ENCODE measurements around the gene ZNF536. TPM values are rescaled to one million over a fixed set of nuclear protein-coding genes. Genes with fewer than 3 reads are reported as not detected.

Gene ZNF536
- polyA plus RNA-seq, 1 donor (not counting 4 experiments of a cell fraction or from before 2014, with no cell fraction given): not detected

DNA sequence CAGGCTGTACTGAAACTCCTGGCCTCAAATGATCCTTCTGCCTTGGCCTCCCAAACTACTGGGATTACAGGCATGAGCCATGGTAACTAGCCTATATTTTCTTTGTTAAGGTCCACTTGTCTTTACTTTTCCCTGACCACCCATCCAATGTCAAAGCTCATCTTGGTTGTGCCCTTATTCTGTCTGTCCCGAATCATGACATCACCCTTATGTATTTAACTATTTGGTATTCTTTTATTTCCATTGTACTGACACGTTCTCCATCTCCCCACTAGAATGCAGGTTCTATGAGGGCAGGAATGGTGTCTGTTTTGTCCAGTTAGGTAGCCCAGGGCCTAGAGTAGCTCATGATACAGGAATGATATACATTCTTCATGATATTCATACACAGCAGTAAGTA, 104.8 kb downstream of the ZNF536 start:
- FAIRE-seq (no peak), DNase-seq (ENCODE audit: low read depth, low spot score) (no peak)
- dilution Hi-C loops (cut with MboI; ENCODE audit: extremely low pct_ligation_motif_present, low sequenced_read_pairs): no loop called here
- Histone ChIP-seq H3K9ac (ENCODE audit: control insufficient read depth, extremely low read depth, insufficient read depth, low read length) (no peak overlapping the region), H3K9me1 (ENCODE audit: control insufficient read depth, extremely low read depth, insufficient read depth, low read length) (no peaks in the 10 kb centered on the region), H3K79me2 (ENCODE audit: control insufficient read depth, insufficient read depth, low read length) (no peaks in the 10 kb centered on the region), H3K4me3 (ENCODE audit: control insufficient read depth in 2 of 3, extremely low read depth in 1 of 3, insufficient read depth in 2 of 3, low read depth in 1 of 3, low read length in 3 of 3) (no peak overlapping the region), H4K20me1 (ENCODE audit: control insufficient read depth, extremely low read depth, insufficient read depth, low read length) (no peaks in the 10 kb centered on the region), H3K27me3 (ENCODE audit: control insufficient read depth, extremely low read depth, insufficient read depth, low read length) (no peaks in the 10 kb centered on the region), H3K4me2 (ENCODE audit: control insufficient read depth, extremely low read depth, insufficient read depth, low read depth, low read length) (no peak overlapping the region), H3K27ac (ENCODE audit: control insufficient read depth, insufficient read depth, low read length) (no peak overlapping the region), H3K4me1 (ENCODE audit: control insufficient read depth, extremely low read depth, insufficient read depth, low read length) (no peaks in the 10 kb centered on the region), H3K36me3 (ENCODE audit: control insufficient read depth in 2 of 2, extremely low read depth in 1 of 2, insufficient read depth in 2 of 2, low read length in 2 of 2) (no peaks in the 10 kb centered on the region), H2AFZ (ENCODE audit: control insufficient read depth, low read length) (no peak overlapping the region), H3K9me3 (ENCODE audit: control insufficient read depth, low read depth, low read length) (peaks cover 2% of the 10 kb centered on the region)
- no peak for TF ChIP-seq EZH2 (IDR thresholded peaks at IDR 0.05; ENCODE audit: low read length)
- TF ChIP-seq, protein P1, sequence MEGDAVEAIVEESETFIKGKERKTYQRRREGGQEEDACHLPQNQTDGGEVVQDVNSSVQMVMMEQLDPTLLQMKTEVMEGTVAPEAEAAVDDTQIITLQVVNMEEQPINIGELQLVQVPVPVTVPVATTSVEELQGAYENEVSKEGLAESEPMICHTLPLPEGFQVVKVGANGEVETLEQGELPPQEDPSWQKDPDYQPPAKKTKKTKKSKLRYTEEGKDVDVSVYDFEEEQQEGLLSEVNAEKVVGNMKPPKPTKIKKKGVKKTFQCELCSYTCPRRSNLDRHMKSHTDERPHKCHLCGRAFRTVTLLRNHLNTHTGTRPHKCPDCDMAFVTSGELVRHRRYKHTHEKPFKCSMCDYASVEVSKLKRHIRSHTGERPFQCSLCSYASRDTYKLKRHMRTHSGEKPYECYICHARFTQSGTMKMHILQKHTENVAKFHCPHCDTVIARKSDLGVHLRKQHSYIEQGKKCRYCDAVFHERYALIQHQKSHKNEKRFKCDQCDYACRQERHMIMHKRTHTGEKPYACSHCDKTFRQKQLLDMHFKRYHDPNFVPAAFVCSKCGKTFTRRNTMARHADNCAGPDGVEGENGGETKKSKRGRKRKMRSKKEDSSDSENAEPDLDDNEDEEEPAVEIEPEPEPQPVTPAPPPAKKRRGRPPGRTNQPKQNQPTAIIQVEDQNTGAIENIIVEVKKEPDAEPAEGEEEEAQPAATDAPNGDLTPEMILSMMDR (optimal IDR thresholded peaks at IDR 0.05 in 1 of 3, IDR thresholded peaks at IDR 0.05 in 1 of 3, conservative IDR thresholded peaks at IDR 0.05 in 1 of 3; ENCODE audit: extremely low read depth in 1 of 3, insufficient read depth in 2 of 3, low read length in 3 of 3): no peak

DNA sequence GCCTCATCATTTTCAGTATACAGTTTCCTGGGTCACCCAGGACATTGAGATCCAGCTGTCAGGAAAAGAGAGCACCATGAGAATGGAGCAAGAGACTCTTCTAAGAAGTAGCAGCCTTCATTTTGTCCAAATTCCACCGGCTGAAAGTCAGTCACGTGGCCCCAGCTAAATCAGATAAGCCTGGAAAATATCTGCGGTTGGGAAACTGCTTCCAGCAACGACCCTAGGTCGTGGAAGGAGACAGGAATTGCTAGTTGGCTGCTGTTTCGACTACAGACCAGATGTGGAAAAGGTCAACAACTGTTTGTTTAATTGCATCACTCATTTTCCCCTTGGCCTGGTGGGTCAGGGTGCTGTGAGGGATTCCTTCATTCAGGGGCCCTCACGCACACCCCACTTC, 107.0 kb downstream of the ZNF536 start:
- peaks cover 2% of the 10 kb centered on the region for H3K9me3 ChIP-seq (ENCODE audit: control insufficient read depth, low read depth, low read length)
- H3K4me3 ChIP-seq (ENCODE audit: control insufficient read depth in 2 of 3, extremely low read depth in 1 of 3, insufficient read depth in 2 of 3, low read depth in 1 of 3, low read length in 3 of 3): no peak overlapping the region
- H3K27me3 ChIP-seq (ENCODE audit: control insufficient read depth, extremely low read depth, insufficient read depth, low read length): no peaks in the 10 kb centered on the region
- no peaks in the 10 kb centered on the region for H4K20me1 ChIP-seq (ENCODE audit: control insufficient read depth, extremely low read depth, insufficient read depth, low read length)
- H3K36me3 ChIP-seq (ENCODE audit: control insufficient read depth in 2 of 2, extremely low read depth in 1 of 2, insufficient read depth in 2 of 2, low read length in 2 of 2): no peaks in the 10 kb centered on the region
- H3K79me2 ChIP-seq (ENCODE audit: control insufficient read depth, insufficient read depth, low read length): no peaks in the 10 kb centered on the region
- dilution Hi-C loops (cut with MboI; ENCODE audit: extremely low pct_ligation_motif_present, low sequenced_read_pairs): no loop called here
- H3K27ac ChIP-seq (ENCODE audit: control insufficient read depth, insufficient read depth, low read length): no peak overlapping the region
- H2AFZ ChIP-seq (ENCODE audit: control insufficient read depth, low read length): no peak overlapping the region
- DNase-seq (ENCODE audit: low read depth, low spot score): no peak
- H3K4me2 ChIP-seq (ENCODE audit: control insufficient read depth, extremely low read depth, insufficient read depth, low read depth, low read length): no peak overlapping the region
- no peak for FAIRE-seq
- H3K9ac ChIP-seq (ENCODE audit: control insufficient read depth, extremely low read depth, insufficient read depth, low read length): no peak overlapping the region
- no peaks in the 10 kb centered on the region for H3K9me1 ChIP-seq (ENCODE audit: control insufficient read depth, extremely low read depth, insufficient read depth, low read length)
- no peaks in the 10 kb centered on the region for H3K4me1 ChIP-seq (ENCODE audit: control insufficient read depth, extremely low read depth, insufficient read depth, low read length)
- TF ChIP-seq, protein P1 (optimal IDR thresholded peaks at IDR 0.05 in 1 of 3, IDR thresholded peaks at IDR 0.05 in 1 of 3, conservative IDR thresholded peaks at IDR 0.05 in 1 of 3; ENCODE audit: extremely low read depth in 1 of 3, insufficient read depth in 2 of 3, low read length in 3 of 3): no peak
- no peak for TF ChIP-seq EZH2 (IDR thresholded peaks at IDR 0.05; ENCODE audit: low read length)

Measured in keratinocyte (primary cell).